ENCODE data around the gene TBL1X. TPM values are rescaled to one million over a fixed set of nuclear protein-coding genes. Genes with fewer than 3 reads are reported as not detected.

The TBL1X gene
- polyA plus RNA-seq, 3 donors, result 4.2 to 11.0 (median 10.9) TPM

DNA sequence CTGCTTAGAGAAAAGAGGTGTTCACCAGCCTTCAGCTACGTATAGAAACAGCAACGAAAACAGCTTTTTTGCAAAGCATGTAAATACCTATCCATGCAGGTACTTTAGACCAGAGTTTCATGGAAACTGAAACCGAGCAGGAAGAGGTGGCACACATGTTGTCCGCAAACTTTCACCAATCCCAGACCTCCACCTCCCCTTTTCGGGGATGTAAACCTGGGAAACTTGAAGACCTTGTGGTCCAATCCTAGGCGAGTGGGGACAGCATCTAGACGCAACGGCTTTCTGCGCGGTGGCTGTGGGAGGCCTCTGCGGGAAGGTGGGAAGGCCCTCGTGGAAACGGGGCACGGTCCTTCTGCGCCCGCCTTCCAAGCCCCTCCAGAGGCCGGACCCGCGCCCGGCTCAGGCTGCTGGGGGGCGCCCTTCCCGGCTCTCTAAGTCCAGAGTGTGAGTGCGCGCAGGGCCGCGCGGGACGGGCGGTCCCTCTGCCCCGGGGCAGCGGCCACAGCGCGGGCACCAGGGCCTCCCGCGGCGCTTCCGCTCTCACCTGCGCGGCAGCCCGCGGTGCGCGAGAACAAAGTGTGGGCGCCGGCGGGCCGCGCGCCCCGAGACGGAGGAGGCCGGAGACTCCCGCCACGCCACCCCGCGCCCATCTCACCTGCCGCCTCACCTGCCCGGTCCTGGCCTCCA, 320.5 kb downstream of the TBL1X start:
- no peak overlapping the region for H3K27ac ChIP-seq (ENCODE audit: low read depth, low read length)
- 12 to 20% (median 18%) methylated on average over 13 to 51 of the region's 58 CpGs for WGBS, 3 donors

DNA sequence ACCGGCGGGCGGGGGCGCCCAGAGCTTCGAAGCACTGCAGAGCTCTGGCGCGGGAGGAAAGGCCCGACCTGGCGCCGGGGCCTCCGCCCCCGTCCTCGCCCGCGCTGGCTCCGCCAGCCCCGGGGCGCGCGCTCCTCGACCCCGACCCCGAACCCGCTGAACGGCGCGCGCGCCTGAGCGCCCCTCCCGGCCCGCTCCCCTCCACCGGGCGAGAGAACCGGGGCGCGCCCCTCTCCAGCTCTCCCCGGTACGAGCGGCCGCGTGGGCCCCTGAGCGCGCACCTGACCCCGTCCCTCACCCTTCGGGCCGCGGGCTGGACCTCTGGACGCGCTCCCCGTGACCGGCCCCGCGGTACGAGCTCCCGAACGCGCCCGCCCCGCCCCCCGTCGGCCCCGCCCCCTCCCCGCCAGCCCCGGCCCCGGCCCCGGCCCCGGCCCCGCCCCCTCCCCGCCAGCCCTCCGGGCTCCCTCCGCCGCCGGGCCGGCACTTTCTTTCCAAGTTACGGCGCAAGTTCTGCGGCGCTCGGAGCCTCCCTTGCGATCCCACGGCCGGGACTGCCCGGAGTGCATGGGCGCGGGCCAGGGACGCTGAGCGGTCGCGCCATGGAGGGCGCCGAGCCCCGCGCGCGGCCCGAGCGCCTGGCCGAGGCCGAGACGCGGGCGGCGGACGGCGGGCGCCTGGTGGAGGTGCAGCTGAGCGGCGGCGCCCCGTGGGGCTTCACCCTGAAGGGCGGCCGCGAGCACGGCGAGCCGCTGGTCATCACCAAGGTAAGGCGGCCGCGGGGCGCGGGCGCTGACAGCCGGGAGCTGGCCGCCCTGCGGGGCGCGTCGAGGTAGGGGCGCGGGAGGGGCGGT, 321.3 kb downstream of the TBL1X start, which contains the start of gene SHROOM2:
Gene SHROOM2 (plus strand): TSS at position 486 of the 854 bp plus-strand sequence. CDS start 117 bp downstream, at position 603.
- 0 to 8% (median 2%) methylated on average over 17 to 108 of the region's 132 CpGs for WGBS, 3 donors
- no peak within 1 kb of the TSS for H3K27ac ChIP-seq (ENCODE audit: low read depth, low read length)

DNA sequence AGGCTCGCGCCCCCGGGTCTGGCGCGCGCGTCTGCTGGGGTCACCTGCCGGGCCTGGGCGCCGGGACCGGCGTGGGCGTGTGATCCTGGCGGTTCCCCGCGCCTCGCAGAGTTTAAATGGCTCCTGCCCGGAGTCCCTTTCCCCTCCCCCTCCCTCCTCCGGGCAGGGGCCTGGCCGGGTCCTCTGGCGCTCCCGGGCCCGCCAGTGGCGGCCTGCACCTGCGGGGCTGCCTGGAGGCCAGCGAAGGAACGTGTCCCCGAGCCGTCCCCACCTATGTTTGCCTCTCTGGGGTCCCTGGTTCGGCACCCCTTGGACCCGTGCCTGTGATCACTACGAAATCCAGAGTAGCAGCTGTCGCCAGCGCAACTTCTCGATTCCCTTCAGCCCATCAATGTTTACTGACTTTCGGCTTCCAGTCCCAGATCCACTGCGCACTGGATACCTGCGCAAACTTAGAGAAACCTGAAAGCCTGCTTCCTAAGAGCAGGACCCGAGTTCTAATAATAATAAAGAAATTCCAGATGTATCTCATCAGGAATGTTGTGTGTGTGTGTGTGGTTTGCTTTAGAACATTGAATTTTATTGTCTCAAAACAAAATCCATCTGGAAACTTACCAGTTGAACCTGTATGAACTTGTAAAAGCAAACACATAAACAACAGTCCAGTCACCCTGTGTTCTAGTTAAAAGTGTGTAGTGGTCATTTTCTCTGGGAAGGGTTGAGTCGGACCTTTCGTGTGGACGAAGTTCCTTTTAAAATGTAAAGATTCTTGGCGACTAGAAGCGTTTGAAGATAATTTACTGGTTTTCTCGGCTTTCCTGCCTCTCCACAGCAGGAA, 322.2 kb downstream of the TBL1X start:
- WGBS, 3 donors, result 4 to 11% (median 7%) methylated on average over 18 to 41 of the region's 45 CpGs
- H3K27ac ChIP-seq (ENCODE audit: low read depth, low read length), result no peak overlapping the region

DNA sequence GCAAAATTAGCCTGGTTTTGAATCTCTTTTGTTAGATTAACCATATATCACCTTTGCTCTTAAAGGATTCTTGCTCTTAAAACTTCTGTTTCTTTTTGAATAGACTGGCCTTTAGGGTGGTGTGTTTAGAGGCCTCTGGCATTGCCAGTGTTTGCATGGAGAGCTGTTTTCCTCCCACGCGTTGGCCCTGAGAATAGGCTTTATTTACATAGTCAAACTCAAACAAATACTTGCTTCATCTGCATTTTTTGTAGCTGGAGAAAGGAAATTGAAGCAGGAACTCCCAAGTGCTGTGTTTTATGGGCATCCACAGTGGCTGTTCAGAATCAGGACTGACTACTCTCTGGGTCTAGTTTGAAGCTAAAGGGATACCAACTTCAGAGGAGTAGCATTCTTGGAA, 324.1 kb downstream of the TBL1X start:
- WGBS, 3 donors, result 23 to 39% (median 23%) methylated on average over 2 of the region's 2 CpGs

DNA sequence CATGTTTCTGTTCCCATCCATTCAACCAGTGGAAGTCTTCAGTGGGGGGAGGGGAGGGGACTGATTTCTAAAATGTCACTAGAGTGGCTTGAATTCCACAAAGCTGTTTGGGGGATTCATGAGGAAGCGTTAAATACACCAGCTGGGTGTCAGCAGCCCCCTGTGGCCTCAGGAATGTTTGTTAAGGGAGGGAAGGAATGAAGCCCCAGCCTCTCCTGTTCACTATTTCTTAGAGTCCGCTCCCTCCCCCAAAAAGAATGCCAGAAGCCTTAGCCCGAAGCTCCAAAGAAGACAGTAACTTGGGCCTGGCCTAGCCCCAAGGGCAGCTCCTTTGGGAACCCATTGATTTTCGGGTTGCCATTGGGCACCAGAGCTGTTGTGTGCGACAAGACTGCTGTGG, 324.7 kb downstream of the TBL1X start:
- H3K27ac ChIP-seq (ENCODE audit: low read depth, low read length), result no peak overlapping the region
- WGBS, 3 donors, result 45 to 79% (median 67%) methylated on average over 5 of the region's 5 CpGs

More for the DNA sequence above, 324.1 kb downstream of the TBL1X start:
- H3K27ac ChIP-seq (ENCODE audit: low read depth, low read length), result no peak overlapping the region
